GM19467 (cell line): ENCODE data around the gene BABAM2.

Experiments used
- ATAC-seq: cut with Tn5 transposase; IDR thresholded peaks from one replicate; pipeline ENCODE4 v1.9.1; 2021; ENCODE audit warnings: mild to moderate bottlenecking, moderate library complexity; ENCODE audit not compliant: unreplicated experiment

BABAM2 gene

GRCh38 chr2:28294451-28294850 lies 403.9 kb downstream of the BABAM2 start:
- no peak for ATAC-seq

GRCh38 chr2:28296243-28296642 lies 405.7 kb downstream of the BABAM2 start:
- no peak for ATAC-seq

GRCh38 chr2:28296904-28297303 lies 406.4 kb downstream of the BABAM2 start:
- no peak for ATAC-seq

- no peak for ATAC-seq
Observed at GRCh38 chr2:28297531-28297930, 407.0 kb downstream of the BABAM2 start.

- no peak for ATAC-seq
Observed at GRCh38 chr2:28298406-28298805, 407.9 kb downstream of the BABAM2 start.

GRCh38 chr2:28300485-28301341 lies 410.2 kb downstream of the BABAM2 start:
- ATAC-seq: no peak

- no peak for ATAC-seq
Observed at GRCh38 chr2:28305202-28305601, 414.7 kb downstream of the BABAM2 start.

GRCh38 chr2:28310107-28310506 lies 419.6 kb downstream of the BABAM2 start:
- ATAC-seq: no peak

- no peak for ATAC-seq
Observed at GRCh38 chr2:28311660-28312249, 421.2 kb downstream of the BABAM2 start.

GRCh38 chr2:28312307-28313219 lies 422.0 kb downstream of the BABAM2 start:
- ATAC-seq: no peak

- no peak for ATAC-seq
Observed at GRCh38 chr2:28313220-28313784, 422.8 kb downstream of the BABAM2 start.

GRCh38 chr2:28314968-28315367 lies 424.4 kb downstream of the BABAM2 start:
- ATAC-seq: no peak

- ATAC-seq: no peak
Observed at GRCh38 chr2:28316546-28317335, 426.2 kb downstream of the BABAM2 start.

- no peak for ATAC-seq
Observed at GRCh38 chr2:28317390-28317789, 426.9 kb downstream of the BABAM2 start.

GRCh38 chr2:28318023-28318422 lies 427.5 kb downstream of the BABAM2 start:
- ATAC-seq: no peak

- no peak for ATAC-seq
Observed at GRCh38 chr2:28318462-28319117, 428.1 kb downstream of the BABAM2 start.

- ATAC-seq: no peak
Observed at GRCh38 chr2:28319118-28320008, 428.8 kb downstream of the BABAM2 start.

GRCh38 chr2:28320009-28320365 lies 429.5 kb downstream of the BABAM2 start:
- ATAC-seq: no peak

GRCh38 chr2:28320371-28320770 lies 429.8 kb downstream of the BABAM2 start:
- ATAC-seq: no peak
